Stromal cell of bone marrow (primary cell): ENCODE results near the gene KRT33B.
A peak's percentile ranks its signal among the peaks of the same experiment; 100 is the strongest.
"Not testable (repeated sequence)": the region's sequence is repeated elsewhere in the genome, so short reads cannot be mapped to it uniquely, and the experiment has no call there.

Experiments used
- DNase-seq: peaks from one replicate; pipeline ENCODE4 v3.0.0-alpha.2; 2012; ENCODE audit warnings: low read depth

KRT33B gene

GRCh38 chr17:41346421-41346820 is 23.2 kb downstream of the KRT33B start:
- DNase-seq: not testable (repeated sequence)

GRCh38 chr17:41345992-41346391 is 23.6 kb downstream of the KRT33B start:
- DNase-seq: no peak

- DNase-seq: no peak
These were observed 26.6 kb downstream of the KRT33B start for GRCh38 chr17:41343029-41343428.

- DNase-seq: no peak
These were observed 28.4 kb downstream of the KRT33B start for GRCh38 chr17:41340934-41341861.

GRCh38 chr17:41340494-41340893 is 29.1 kb downstream of the KRT33B start:
- no peak for DNase-seq

GRCh38 chr17:41339571-41340172 is 29.9 kb downstream of the KRT33B start:
- no peak for DNase-seq

GRCh38 chr17:41338961-41339485 is 30.6 kb downstream of the KRT33B start:
- DNase-seq: no peak

- no peak for DNase-seq
These were observed 33.9 kb downstream of the KRT33B start for GRCh38 chr17:41335747-41336146.

GRCh38 chr17:41334385-41335305 is 35.0 kb downstream of the KRT33B start:
- DNase-seq: no peak

GRCh38 chr17:41333836-41334235 is 35.8 kb downstream of the KRT33B start:
- no peak for DNase-seq

- DNase-seq: no peak
These were observed 36.5 kb downstream of the KRT33B start for GRCh38 chr17:41333098-41333497.

- DNase-seq: no peak
These were observed 37.4 kb downstream of the KRT33B start for GRCh38 chr17:41332239-41332638.

- DNase-seq: no peak
These were observed 38.0 kb downstream of the KRT33B start for GRCh38 chr17:41331606-41332005.

- peak; percentile 35 for DNase-seq
These were observed 40.2 kb downstream of the KRT33B start for GRCh38 chr17:41329279-41329948.

GRCh38 chr17:41328207-41328606 is 41.4 kb downstream of the KRT33B start:
- DNase-seq: no peak

- DNase-seq: no peak
These were observed 42.0 kb downstream of the KRT33B start for GRCh38 chr17:41327411-41328120.

GRCh38 chr17:41326173-41327145 is 43.2 kb downstream of the KRT33B start:
- DNase-seq: no peak

- DNase-seq: no peak
These were observed 44.0 kb downstream of the KRT33B start for GRCh38 chr17:41325611-41326010.

- DNase-seq: no peak
These were observed 44.5 kb downstream of the KRT33B start for GRCh38 chr17:41325126-41325525.
